ENCODE measurements around the gene VAT1L. TPM values are rescaled to one million over a fixed set of nuclear protein-coding genes. Genes with fewer than 3 reads are reported as not detected.

The VAT1L gene
- total RNA-seq, 1 experiment from 2014 or later = 33.8 TPM

DNA sequence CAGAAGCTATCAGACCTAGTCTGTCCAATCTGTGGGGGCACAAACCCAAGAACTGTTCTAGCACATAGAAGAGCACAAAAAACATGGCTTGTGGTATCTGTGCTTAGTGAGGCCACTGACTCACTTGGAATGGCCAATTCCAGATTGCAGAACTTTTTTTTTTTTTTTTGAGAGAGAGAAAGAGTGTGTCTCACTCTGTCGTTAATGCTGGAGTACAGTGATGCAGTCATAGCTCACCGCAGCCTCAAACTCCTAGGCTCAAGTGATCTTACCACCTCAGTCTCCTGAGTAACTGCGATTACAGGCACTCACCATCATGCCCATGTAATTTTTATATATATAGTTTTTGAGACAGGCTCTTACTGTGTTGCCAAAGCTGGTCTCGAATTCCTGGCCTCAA is 156.8 kb downstream of the VAT1L start:
- TF ChIP-seq, protein P1, sequence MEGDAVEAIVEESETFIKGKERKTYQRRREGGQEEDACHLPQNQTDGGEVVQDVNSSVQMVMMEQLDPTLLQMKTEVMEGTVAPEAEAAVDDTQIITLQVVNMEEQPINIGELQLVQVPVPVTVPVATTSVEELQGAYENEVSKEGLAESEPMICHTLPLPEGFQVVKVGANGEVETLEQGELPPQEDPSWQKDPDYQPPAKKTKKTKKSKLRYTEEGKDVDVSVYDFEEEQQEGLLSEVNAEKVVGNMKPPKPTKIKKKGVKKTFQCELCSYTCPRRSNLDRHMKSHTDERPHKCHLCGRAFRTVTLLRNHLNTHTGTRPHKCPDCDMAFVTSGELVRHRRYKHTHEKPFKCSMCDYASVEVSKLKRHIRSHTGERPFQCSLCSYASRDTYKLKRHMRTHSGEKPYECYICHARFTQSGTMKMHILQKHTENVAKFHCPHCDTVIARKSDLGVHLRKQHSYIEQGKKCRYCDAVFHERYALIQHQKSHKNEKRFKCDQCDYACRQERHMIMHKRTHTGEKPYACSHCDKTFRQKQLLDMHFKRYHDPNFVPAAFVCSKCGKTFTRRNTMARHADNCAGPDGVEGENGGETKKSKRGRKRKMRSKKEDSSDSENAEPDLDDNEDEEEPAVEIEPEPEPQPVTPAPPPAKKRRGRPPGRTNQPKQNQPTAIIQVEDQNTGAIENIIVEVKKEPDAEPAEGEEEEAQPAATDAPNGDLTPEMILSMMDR (conservative IDR thresholded peaks at IDR 0.05) = no peak
- Histone ChIP-seq H4K91ac (ENCODE audit: insufficient read length, low read depth, low read length) (no peak overlapping the region), H3K79me1 (ENCODE audit: insufficient read depth, low read depth, low read length, poor library complexity, severe bottlenecking) (no peaks in the 10 kb centered on the region), H3K23me2 (ENCODE audit: insufficient read length, low read depth, low read length, poor library complexity, severe bottlenecking) (no peaks in the 10 kb centered on the region), H4K20me1 (ENCODE audit: control insufficient read depth, insufficient read depth, insufficient read length) (no peaks in the 10 kb centered on the region), H2BK15ac (ENCODE audit: low read depth, low read length) (no peak overlapping the region), H3K9ac (ENCODE audit: extremely low read depth, insufficient read length, low read length) (no peak overlapping the region), H2BK12ac (ENCODE audit: insufficient read length, low read depth, low read length) (no peak overlapping the region), H3K79me2 (ENCODE audit: insufficient read depth, low read length) (no peaks in the 10 kb centered on the region), H3K4me1 (ENCODE audit: insufficient read depth, low read length) (peaks cover 7% of the 10 kb centered on the region; the same call in 1 of the 2 replicates), H3K27ac (ENCODE audit: insufficient read length, low read depth, low read length) (no peak overlapping the region), H4K5ac (ENCODE audit: insufficient read length, low read depth, low read length) (no peak overlapping the region), H2AK5ac (ENCODE audit: insufficient read length, low read length) (no peak overlapping the region), H3K23ac (ENCODE audit: insufficient read length, low read depth, low read length) (no peak overlapping the region), H3K18ac (ENCODE audit: insufficient read length, low read depth, low read length) (no peak overlapping the region), H3K4me2 (ENCODE audit: insufficient read depth, insufficient read length, low read length) (no peak overlapping the region), H2BK120ac (ENCODE audit: low read depth, low read length, poor library complexity, severe bottlenecking) (no peak overlapping the region), H4K8ac (replicated peaks; ENCODE audit: insufficient read length, low read depth, low read length) (no peak overlapping the region), H2BK20ac (ENCODE audit: low read depth, low read length, poor library complexity, severe bottlenecking) (no peak overlapping the region), H3K4ac (ENCODE audit: low read depth, low read length) (no peak overlapping the region), H3K9me3 (ENCODE audit: control insufficient read depth, low read depth, low read length) (no peaks in the 10 kb centered on the region), H3T11ph (ENCODE audit: low read length) (no peak overlapping the region), H3K27me3 (ENCODE audit: insufficient read depth, low read length) (no peaks in the 10 kb centered on the region), H3K56ac (ENCODE audit: insufficient read length, low read depth, low read length) (no peak overlapping the region), H3K14ac (ENCODE audit: insufficient read depth, low read length) (no peak overlapping the region), H2AFZ (ENCODE audit: low read length) (no peak overlapping the region), H2BK5ac (ENCODE audit: insufficient read length, low read length) (no peak overlapping the region)
- Mint-ChIP-seq H3K4me1 (peaks cover 12 to 21% of the 10 kb centered on the region in 2 experiments), H3K4me3 (no peak overlapping the region), H3K27ac (no peak overlapping the region), H3K36me3 (ENCODE audit: insufficient read depth in 1 of 3, low read depth in 3 of 3) (peaks cover 11 to 12% (median 12%) of the 10 kb centered on the region in 3 experiments), H3K9me3 (peaks cover 8 to 12% of the 10 kb centered on the region in 2 experiments; a peak in 4 of 5 replicates), H3K27me3 (ENCODE audit: low read depth) (peaks cover 4% of the 10 kb centered on the region)
- no CpG with 5 or more reads among the region's 4 CpGs for WGBS (ENCODE audit: extremely low coverage, insufficient read length, low lambda C conversion rate)
- no peak for DNase-seq

All from H9 (cell line).